Stimulated activated CD8-positive, alpha-beta memory T cell treated with anti-CD3 and anti-CD28 coated beads, Interleukin-12 subunit alpha, Interleukin-12 subunit beta, amount 100 ng/mL, for 24 hours (primary cell): Measurements from ENCODE around the gene FCHSD1.

Experiments
- DNase-seq: peaks from one replicate; pipeline ENCODE4 v3.0.0-alpha.2; 2020; ENCODE audit errors: extremely low read depth

Gene FCHSD1

GRCh38 chr5:141672841-141673813 is 21.9 kb upstream of the FCHSD1 start:
- DNase-seq, result no peak

DNA sequence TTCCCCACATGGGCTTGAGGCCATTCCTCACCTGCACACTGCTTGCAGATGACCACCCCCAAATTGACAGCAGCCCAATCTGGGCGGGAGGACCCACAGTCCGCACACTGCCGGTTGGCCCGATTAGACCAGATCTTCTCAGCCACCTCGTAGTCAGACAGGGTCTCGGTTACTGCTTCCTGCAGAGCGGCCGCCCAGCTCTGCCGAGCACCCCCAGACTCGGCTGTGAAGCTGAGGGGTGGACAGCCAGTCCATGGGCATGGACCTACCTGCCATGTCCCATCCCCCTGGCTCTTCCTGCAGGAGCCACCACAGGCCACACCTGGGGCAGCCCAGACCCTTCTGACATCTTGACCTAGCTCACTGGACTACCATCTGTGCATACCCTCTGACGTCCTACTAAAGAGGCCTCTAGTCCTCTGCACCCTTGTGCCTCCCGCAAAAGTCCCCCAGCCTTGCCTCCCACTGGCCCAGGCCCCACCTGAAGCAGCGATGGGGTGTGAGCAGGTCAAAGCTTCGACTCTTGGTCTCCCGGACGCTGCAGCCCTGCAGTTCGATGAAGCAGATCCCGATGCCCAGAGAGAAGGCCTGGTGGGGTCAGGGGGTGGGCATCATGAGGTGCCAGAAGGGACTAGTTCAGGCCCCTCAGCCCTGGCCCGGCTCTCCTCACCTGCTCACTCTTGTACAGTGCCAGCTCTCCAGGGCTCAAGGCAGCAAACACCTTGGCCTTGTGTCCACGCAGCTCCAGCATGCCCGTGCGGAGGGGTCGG is 21.0 kb upstream of the FCHSD1 start:
- no peak for DNase-seq

- DNase-seq, result no peak
Observed at GRCh38 chr5:141669520-141669919, 18.3 kb upstream of the FCHSD1 start.

DNA sequence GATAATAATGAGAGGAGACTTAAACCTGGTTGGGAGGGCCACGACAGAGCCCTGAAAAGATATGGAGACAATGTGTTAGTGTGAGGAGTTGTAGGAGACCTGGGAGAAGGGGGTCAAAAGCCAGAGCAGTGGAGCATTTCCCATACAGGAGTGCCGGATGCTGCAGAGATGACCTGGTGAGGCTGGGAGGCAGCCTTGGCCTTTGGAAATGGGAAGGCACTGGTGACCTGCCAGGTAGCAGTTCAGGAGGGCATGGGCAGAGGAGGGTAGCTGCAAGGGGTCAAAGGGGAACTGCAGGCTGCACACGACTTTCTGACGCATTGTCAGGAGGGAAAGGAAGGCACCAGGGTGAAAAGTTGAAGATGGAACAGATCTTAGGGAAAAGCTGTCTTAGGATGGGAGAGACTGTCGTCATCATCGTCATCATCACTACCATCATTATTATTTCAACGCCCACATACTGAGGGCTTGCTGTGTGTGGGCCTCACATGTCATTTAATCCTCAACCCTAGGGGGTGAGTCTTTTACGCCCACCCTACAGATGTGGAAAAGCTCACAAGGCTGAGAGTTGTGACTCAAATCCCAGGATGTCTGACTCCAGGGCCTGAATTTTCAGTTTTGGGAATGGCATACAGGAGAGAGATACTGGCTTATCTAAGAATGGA is 17.5 kb upstream of the FCHSD1 start:
- DNase-seq, result no peak

DNA sequence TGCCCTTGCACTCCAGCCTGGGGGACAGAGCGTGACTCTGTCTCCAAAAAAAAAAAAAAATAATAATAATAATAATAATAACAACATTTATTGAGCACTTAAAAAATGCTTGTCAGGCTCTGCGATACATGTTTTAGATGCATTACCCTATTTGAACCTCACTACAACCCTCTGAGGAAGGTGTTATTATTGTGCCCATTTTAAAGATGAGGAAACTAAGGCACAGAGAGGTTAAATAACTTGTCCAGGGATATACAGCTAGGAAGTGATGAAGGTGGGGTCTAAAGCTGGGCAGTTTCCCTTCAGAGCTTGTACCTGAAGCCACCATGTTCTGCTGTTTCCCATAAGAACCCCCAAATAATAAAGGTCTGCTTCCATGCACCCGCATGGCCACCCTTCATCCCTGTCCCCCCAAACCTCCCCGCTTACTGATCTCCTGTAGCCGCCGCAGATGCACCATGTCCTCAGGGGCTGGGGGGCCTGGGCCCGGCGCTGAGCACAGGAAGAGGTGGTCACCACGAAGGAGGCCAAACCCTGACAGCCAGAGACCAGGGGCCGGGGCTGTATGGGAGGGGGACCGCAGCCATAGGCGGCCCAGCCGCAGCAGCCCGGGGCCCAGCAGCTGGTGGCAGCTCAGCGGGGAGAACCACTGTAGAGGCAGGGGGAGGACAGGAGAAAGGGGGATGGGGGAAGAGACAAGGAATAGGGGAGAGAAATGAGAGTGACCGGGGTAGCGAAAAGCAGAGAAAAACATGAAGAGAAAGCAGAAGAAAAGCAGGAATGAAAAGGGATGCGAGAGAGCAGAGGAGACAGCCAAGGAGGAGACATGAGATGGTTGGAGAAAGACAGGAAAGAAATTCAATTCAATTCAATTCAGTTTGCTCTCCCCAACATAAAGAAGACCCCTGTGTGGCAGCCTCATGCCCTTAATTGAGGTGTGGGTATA is 15.1 kb upstream of the FCHSD1 start:
- no peak for DNase-seq

DNA sequence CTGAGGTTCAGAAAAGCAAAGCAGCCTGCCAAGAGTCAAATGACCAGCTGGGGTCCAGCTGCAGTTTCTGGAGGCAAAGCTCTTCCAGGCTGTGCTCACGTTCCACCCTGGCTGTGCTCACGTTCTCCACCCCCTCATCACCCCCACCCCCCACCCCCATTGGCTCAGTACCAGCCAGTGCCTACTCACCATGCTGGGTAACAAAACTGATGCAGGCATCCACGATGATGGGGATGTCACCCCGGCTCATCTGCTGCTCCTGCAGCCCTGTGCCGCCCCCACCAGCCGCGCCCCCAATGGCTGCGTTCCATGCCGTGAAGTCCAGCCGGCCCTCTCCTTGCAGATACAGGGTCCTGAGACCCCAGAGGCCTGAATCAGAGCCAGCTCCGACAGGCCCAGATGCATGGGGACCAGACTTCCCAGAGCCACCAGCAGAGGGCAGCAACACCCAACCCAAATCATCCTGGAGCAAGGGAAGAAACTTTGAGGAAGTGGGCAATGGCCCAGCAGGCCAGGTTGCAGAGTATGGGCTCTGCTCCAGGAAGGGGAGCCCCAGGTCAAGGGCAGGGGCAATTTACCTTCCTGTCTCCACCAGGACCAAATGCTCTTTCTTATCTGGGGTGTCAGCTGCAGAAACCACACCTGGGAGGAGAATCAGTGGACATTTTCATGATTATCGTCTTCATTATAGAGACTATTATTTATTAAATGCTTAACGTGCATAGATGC is 13.7 kb upstream of the FCHSD1 start:
- DNase-seq, result peak; percentile 31

DNA sequence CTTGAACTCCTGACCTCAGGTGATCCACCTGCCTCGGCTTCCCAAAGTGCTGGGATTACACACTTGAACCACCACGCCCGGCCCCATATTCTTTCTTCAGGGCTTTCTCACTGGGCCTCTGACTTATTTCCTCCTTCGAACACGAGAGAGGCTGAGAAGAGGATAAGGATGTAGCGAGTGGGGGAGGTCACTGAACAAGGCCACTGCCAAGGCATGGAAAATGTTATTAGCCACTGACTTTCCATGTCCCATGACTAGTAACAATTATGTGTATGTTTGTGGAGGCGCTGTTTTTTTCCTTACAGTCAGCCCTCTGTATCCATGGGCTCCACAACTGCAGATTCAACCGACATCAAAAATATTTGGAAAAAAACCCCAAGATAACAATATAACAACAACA is 12.3 kb upstream of the FCHSD1 start:
- DNase-seq, result no peak

- DNase-seq, result no peak
Observed at GRCh38 chr5:141662028-141662427, 10.8 kb upstream of the FCHSD1 start.

GRCh38 chr5:141657937-141658545 is 6.8 kb upstream of the FCHSD1 start:
- DNase-seq, result no peak

- no peak for DNase-seq
Observed at GRCh38 chr5:141657404-141657803, 6.2 kb upstream of the FCHSD1 start.

DNA sequence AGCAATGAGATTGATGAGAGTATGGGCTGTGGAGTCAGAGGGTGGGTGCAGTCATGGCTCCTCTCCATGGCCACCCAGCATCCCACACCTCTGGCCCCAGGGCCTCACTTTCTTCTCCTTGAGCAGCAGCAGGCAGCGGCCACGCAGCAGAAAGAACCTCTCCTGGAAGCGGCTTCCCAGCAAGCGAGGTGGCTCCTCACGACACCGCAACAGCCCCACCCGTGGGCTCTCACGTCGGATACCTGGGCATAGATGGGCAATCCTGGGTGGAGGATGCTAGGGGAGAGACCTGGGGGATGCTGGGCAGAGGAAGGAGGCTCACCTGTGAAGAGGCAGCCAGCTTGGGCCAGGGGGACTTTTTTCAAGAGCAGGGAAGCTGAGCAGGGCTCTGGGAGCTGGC is 5.2 kb upstream of the FCHSD1 start:
- no peak for DNase-seq

DNA sequence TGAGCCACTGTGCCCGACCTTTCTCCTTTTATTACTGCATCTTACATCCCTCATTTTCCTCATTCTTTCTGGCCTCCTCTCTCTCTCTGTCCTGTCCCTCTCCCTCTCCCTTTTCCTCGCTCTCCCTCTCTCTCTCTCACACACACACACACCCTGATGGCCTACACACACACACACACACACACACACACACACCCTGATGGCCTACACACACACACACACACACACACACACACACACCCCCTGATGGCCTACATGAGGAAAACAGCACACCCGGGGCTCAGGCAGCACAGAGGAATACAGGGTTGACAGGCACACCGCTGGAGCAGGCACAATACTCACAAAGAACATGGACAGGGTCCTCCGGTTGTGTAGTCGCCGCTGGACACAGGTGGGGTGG is 3.8 kb upstream of the FCHSD1 start:
- no peak for DNase-seq

DNA sequence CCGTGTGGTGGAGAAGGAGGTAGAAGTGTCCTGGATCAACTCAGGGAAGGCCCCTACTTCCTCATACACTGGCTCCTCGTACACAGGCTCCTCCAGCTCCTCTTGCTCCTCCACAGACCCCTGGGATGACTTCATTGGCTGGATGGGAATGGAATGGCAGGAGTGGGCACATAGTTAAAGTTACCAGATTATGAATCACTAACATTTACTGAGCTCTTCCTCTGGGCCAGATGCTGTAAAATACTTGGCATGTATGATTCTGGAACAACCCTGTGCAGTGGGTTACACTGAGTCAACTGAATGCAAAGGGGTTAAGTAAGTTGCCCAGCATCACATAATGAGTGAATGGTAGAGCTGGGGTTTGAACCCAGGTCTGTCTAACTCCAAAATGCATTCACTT is 3.1 kb upstream of the FCHSD1 start:
- no peak for DNase-seq

DNA sequence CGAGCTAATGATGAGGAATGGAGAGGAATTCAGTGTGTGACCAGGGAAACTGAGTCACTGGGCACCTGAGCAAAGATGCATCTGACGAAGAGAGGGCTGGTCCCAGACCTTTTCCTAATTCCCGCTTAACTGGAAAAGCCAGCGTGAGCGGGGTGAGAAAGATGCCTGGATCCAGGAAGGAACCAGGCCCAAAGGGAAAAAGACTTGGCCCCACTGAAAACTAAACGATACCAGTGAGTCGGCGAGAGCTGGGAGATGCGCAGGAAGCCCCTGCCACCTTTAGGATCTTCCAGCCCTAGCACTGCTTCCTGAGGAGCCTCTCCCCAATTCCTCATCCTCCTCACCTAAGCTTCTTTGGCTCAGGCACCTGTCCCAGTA is 499 bp upstream of the FCHSD1 start:
- DNase-seq, result no peak

DNA sequence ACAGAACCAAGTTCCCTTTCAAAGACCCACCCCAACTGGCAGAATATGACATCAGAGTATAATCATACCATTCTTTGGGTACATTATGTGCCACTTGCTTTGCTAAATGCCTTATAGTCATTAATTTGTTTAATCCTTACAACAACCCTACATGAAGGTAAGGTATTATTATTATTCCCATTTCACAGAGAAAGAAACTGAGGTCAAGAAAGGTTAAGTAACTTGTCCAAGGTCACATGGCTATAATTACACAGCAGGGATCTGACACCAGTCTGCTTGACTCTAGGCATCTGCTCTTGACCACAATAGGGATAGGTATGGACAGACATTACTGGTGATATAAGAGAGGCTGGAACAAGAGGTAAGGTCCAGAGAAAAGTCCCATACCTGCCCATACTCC is 1.2 kb downstream of the FCHSD1 start:
- DNase-seq, result no peak

DNA sequence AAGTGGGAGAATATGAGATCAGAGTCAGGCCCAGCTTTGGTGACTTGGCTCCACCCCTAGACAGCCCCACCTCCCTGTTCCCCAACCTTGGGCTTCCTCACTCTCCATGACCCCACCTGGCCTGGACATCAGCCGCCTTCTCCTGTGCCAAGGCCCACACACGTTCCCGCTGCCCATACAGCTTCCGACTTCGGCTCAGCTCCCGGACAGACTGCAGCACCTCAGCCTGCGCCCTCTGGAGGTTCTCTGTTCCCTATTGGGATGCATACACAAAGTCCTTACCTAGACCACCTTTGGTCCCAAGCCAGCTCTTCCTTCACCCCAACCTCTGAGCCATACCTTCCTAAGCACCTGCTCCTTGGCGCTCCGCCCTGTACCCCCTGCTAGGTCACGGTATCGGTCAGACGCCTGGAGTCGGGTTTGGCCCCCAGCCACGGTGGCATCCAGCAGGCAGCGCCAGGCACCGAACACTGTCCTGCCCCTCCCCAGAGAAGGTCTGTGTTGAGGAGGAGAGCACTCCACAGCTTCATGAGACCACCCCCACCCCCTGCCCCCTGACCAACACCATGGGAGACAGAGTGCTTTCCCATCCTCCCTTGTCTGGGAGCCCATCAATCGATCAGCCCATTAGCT is 2.0 kb downstream of the FCHSD1 start:
- no peak for DNase-seq

DNA sequence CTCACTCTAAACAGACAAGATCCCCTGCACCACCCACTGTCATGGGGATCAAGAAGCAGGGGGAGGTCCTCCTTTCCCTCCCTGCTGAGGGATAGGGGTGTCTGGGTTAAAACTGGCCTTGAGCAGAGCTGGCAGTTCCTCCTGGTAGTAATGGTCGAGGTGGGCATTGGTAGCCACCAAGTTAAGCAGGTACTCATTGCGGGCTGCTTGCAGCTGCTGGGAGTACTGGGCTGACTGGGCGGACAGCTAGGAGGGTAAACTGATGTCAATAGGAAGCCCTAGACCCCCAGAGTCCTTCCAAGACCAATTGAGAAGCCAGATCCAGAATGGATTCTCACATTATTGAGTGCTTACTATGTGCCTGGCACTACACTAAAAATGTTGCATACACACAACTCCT is 3.4 kb downstream of the FCHSD1 start:
- DNase-seq, result no peak

- no peak for DNase-seq
Observed at GRCh38 chr5:141647242-141647641, 4.0 kb downstream of the FCHSD1 start.

DNA sequence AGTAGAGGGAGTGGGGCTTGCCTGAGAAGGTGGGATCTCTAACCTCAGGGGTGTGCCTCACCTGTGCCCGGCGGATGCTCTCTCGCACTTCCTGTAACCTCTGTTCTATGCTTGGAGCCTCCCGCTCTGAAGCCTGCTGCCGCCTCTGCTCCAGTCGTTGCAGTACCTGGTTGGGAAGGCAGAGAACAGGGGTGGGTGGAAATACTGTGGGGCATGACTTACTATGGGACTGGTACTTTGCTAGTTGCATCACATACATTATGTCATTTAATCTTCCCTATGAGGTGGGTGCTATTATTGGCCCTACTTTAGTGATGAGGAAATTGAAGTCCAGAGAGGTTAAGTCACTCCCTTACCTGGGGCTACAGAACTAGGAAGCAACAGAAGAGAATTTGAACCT is 5.2 kb downstream of the FCHSD1 start:
- DNase-seq, result no peak
